ENCODE results near the gene ARMH3. TPM values are rescaled to one million over a fixed set of nuclear protein-coding genes. Genes with fewer than 3 reads are reported as not detected.

ARMH3 gene
- total RNA-seq, 2 experiments from 2014 or later: 7.9 to 24.3 TPM

DNA sequence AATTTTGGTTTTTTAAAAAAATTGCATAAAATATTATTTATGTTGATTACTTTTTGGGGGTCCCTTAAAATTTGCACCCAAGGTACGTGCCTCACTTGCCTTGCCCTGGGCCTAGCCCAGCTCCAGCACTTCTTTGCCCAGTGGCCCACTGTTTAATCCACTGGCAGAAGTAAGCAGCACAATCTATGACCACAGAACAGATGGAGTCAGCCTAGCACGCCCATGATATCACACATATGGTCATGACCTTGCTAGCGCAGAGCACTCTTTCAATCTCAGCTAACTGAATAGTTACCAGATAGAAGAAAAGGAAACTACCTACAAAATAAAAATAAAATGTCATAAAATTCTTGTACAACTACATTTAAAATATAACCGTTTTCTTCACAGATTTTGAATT is 243.4 kb downstream of the ARMH3 start:
- CTCF ChIA-PET (ENCODE audit: unreplicated experiment): interaction anchor here (1.1 kb wide), 1 partner anchor 29 kb away, joined by 3 read pairs; no protein-coding TSS in a partner anchor
- Histone ChIP-seq H3K36me3 (ENCODE audit: insufficient read depth, low read length) (peaks cover 75% of the 10 kb centered on the region), H3K9me3 (ENCODE audit: low read length) (no peaks in the 10 kb centered on the region), H3K4me1 (ENCODE audit: insufficient read depth, low read length, poor library complexity, severe bottlenecking) (peaks cover 16% of the 10 kb centered on the region), H3K4me3 (ENCODE audit: low read depth, low read length, poor library complexity, severe bottlenecking) (no peak overlapping the region), H3K4me2 (ENCODE audit: low read length) (no peak overlapping the region), H3K9me2 (ENCODE audit: insufficient read depth, low read length) (no peaks in the 10 kb centered on the region), H3K79me2 (ENCODE audit: insufficient read depth, low read depth, low read length) (peaks cover 80% of the 10 kb centered on the region), H2AFZ (ENCODE audit: low read length) (no peak overlapping the region), H4K20me1 (ENCODE audit: insufficient read depth, low read length) (peaks cover 43% of the 10 kb centered on the region), H3K27ac (ENCODE audit: low read depth, low read length, poor library complexity, severe bottlenecking) (no peak overlapping the region)
- no peak for DNase-seq (ENCODE audit: low spot score)
- POLR2A ChIA-PET: interaction anchor here (0.6 to 1.4 kb wide), 5 partner anchors 8 to 303 kb away, joined by 3 to 8 read pairs (median 3); no protein-coding TSS in a partner anchor
- no peak for TF ChIP-seq EZH2phosphoT487 (IDR thresholded peaks at IDR 0.05; ENCODE audit: borderline replicate concordance, low read depth, low read length)
- TF ChIP-seq, protein P1, sequence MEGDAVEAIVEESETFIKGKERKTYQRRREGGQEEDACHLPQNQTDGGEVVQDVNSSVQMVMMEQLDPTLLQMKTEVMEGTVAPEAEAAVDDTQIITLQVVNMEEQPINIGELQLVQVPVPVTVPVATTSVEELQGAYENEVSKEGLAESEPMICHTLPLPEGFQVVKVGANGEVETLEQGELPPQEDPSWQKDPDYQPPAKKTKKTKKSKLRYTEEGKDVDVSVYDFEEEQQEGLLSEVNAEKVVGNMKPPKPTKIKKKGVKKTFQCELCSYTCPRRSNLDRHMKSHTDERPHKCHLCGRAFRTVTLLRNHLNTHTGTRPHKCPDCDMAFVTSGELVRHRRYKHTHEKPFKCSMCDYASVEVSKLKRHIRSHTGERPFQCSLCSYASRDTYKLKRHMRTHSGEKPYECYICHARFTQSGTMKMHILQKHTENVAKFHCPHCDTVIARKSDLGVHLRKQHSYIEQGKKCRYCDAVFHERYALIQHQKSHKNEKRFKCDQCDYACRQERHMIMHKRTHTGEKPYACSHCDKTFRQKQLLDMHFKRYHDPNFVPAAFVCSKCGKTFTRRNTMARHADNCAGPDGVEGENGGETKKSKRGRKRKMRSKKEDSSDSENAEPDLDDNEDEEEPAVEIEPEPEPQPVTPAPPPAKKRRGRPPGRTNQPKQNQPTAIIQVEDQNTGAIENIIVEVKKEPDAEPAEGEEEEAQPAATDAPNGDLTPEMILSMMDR (conservative IDR thresholded peaks at IDR 0.05; ENCODE audit: low read length): no peak
- BruUV-seq (replicated peaks): no TSS peak
- intact Hi-C loops (cut with micrococcal nuclease; ENCODE audit: unreplicated experiment): no loop called here

DNA sequence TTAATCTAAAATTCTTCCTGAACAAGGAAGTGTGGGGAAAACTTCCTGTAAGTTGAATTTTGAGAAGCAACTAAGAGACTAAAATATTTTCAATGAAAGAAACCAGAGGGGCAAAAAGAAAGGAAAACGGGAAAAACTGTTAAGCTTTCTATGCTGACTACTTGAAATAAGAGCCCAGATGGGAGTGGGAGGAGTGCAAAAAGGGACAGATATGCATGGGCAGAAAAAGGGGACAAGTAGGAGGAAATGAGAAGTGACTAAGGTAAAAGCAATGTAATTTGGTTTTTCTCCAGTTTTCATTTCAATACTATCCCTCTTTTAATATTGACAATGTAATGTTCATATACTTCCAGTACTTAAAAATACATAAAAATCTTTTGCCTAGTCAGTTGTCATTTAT is 248.8 kb downstream of the ARMH3 start:
- Histone ChIP-seq H4K20me1 (ENCODE audit: insufficient read depth, low read length) (no peaks in the 10 kb centered on the region), H2AFZ (ENCODE audit: low read length) (no peak overlapping the region), H3K9me3 (ENCODE audit: low read length) (no peaks in the 10 kb centered on the region), H3K36me3 (ENCODE audit: insufficient read depth, low read length) (peaks cover 96% of the 10 kb centered on the region), H3K4me1 (ENCODE audit: insufficient read depth, low read length, poor library complexity, severe bottlenecking) (no peaks in the 10 kb centered on the region), H3K9me2 (ENCODE audit: insufficient read depth, low read length) (no peaks in the 10 kb centered on the region), H3K79me2 (ENCODE audit: insufficient read depth, low read depth, low read length) (peaks cover 31% of the 10 kb centered on the region; the same call in 1 of the 2 replicates), H3K4me3 (ENCODE audit: low read depth, low read length, poor library complexity, severe bottlenecking) (no peak overlapping the region), H3K27ac (ENCODE audit: low read depth, low read length, poor library complexity, severe bottlenecking) (no peak overlapping the region), H3K4me2 (ENCODE audit: low read length) (no peak overlapping the region)
- CTCF ChIA-PET (ENCODE audit: unreplicated experiment): no interaction called here
- DNase-seq (ENCODE audit: low spot score): no peak
- TF ChIP-seq, protein P1 (conservative IDR thresholded peaks at IDR 0.05; ENCODE audit: low read length): no peak
- TF ChIP-seq EZH2phosphoT487 (IDR thresholded peaks at IDR 0.05; ENCODE audit: borderline replicate concordance, low read depth, low read length): no peak
- intact Hi-C loops (cut with micrococcal nuclease; ENCODE audit: unreplicated experiment): no loop called here
- POLR2A ChIA-PET: interaction anchor here (0.7 to 2.8 kb wide), 2 partner anchors 9 to 24 kb away, joined by 4 to 8 read pairs; partner anchors contain the start of gene NPM3
- no TSS peak for BruUV-seq (replicated peaks)

DNA sequence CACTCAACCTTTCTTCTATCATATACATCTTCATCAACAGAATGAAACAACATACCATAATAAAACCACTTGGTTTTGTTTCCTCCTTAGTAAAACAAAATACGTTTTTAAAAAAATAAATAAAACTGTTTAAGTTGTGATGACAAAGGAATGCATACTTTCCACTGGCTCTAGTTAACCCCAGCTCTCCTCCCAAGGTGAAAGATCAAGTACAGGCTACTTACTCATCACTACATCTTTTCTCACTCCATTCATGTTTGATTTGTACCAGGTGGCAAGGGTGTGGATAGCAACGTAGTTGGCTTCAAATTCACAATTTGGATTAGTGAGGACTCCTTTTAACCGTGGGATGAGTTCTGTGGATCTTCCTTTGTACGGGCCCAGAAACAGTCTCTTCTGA is 252.5 kb downstream of the ARMH3 start:
- ChIA-PET POLR2A (interaction anchor here (0.6 kb wide), 1 partner anchor 1306 kb away, joined by 3 read pairs; no protein-coding TSS in a partner anchor), CTCF (ENCODE audit: unreplicated experiment) (no interaction called here)
- Histone ChIP-seq H3K27ac (ENCODE audit: low read depth, low read length, poor library complexity, severe bottlenecking) (no peak overlapping the region), H3K4me2 (ENCODE audit: low read length) (no peak overlapping the region), H3K4me1 (ENCODE audit: insufficient read depth, low read length, poor library complexity, severe bottlenecking) (no peaks in the 10 kb centered on the region), H3K79me2 (ENCODE audit: insufficient read depth, low read depth, low read length) (peaks cover 22% of the 10 kb centered on the region), H3K9me2 (ENCODE audit: insufficient read depth, low read length) (no peaks in the 10 kb centered on the region), H3K4me3 (ENCODE audit: low read depth, low read length, poor library complexity, severe bottlenecking) (no peak overlapping the region), H2AFZ (ENCODE audit: low read length) (no peak overlapping the region), H3K36me3 (ENCODE audit: insufficient read depth, low read length) (peaks cover 97% of the 10 kb centered on the region), H4K20me1 (ENCODE audit: insufficient read depth, low read length) (no peaks in the 10 kb centered on the region), H3K9me3 (ENCODE audit: low read length) (no peaks in the 10 kb centered on the region)
- no TSS peak for BruUV-seq (replicated peaks)
- intact Hi-C loops (cut with micrococcal nuclease; ENCODE audit: unreplicated experiment): no loop called here
- no peak for DNase-seq (ENCODE audit: low spot score)
- TF ChIP-seq, protein P1 (conservative IDR thresholded peaks at IDR 0.05; ENCODE audit: low read length): no peak
- TF ChIP-seq EZH2phosphoT487 (IDR thresholded peaks at IDR 0.05; ENCODE audit: borderline replicate concordance, low read depth, low read length): no peak
